HEK293 (cell line): ENCODE data around the gene TLCD3A.

Experiments used
- CTCF ChIA-PET: fragments of 350-600 bp; formaldehyde crosslinking; extraction: SDS; loops from one replicate; lab custom pipeline; 2021; ENCODE audit warnings: antibody characterized with exemption; lab: Yijun Ruan, JAX
- POLR2A ChIA-PET: fragments of 300-600 bp; formaldehyde crosslinking; extraction: SDS; loops from one replicate; lab custom pipeline; 2020; ENCODE audit warnings: antibody characterized with exemption, inconsistent platforms; lab: Yijun Ruan, JAX
- H3K27ac ChIP-seq: fragments of 200-500 bp; sonication (Bioruptor generic); 2 replicates; pipeline ENCODE4 v1.5.1; 2014; ENCODE audit warnings: low read depth, low read length, control low read depth, inconsistent platforms; ENCODE audit errors: extremely low read depth
- H3K36me3 ChIP-seq, 2 experiments: fragments of 200-500 bp in 1 of 2; sonication (Bioruptor generic) in 1 of 2; 1 replicate in 1 of 2; 2 replicates in 1 of 2; pipeline ENCODE4 v1.5.1; 2014 to 2017; ENCODE audit warnings: inconsistent platforms in 2 of 2, low read length in 2 of 2; ENCODE audit not compliant: control insufficient read depth in 2 of 2, insufficient read depth in 1 of 2
- H3K4me1 ChIP-seq: fragments of 200-500 bp; sonication (Bioruptor generic); 2 replicates; pipeline ENCODE4 v1.5.1; 2014; ENCODE audit warnings: mild to moderate bottlenecking, low read length, inconsistent platforms; ENCODE audit not compliant: control insufficient read depth, insufficient read depth
- H3K4me3 ChIP-seq: 2 replicates; pipeline ENCODE4 v1.5.1; 2011; ENCODE audit warnings: low read depth, mild to moderate bottlenecking, control low read depth, low read length, moderate library complexity
- H3K9me3 ChIP-seq: fragments of 200-500 bp; sonication (Bioruptor generic); 2 replicates; pipeline ENCODE4 v1.5.1; 2014; ENCODE audit warnings: low read depth, low read length, inconsistent platforms; ENCODE audit not compliant: control insufficient read depth, insufficient read depth
- GLIS2 ChIP-seq: fragments of 450-650 bp; formaldehyde crosslinking; IDR thresholded peaks from 2 replicates; pipeline ENCODE4 v1.5.1; 2016; ENCODE audit warnings: missing biosample characterization, missing genetic modification characterization
- KLF1 ChIP-seq: fragments of 450-650 bp; formaldehyde crosslinking; IDR thresholded peaks from 2 replicates; pipeline ENCODE4 v1.5.1; 2016; ENCODE audit warnings: missing biosample characterization, missing genetic modification characterization
- KLF7 ChIP-seq: fragments of 450-650 bp; formaldehyde crosslinking; IDR thresholded peaks from 2 replicates; pipeline ENCODE4 v1.5.1; 2016; ENCODE audit warnings: missing biosample characterization, missing genetic modification characterization, borderline replicate concordance
- MEIS1 ChIP-seq: sonication (generic); formaldehyde crosslinking; IDR thresholded peaks from 2 replicates; pipeline ENCODE4 v1.8.1; 2022; ENCODE audit warnings: missing genetic modification reagents, mild to moderate bottlenecking, borderline replicate concordance
- PATZ1 ChIP-seq: fragments of 450-650 bp; formaldehyde crosslinking; IDR thresholded peaks from 2 replicates; pipeline ENCODE4 v1.5.1; 2016; ENCODE audit warnings: missing biosample characterization, missing genetic modification characterization
- REST ChIP-seq: fragments of 450-650 bp; formaldehyde crosslinking; IDR thresholded peaks from 2 replicates; pipeline ENCODE4 v1.5.1; 2016; ENCODE audit warnings: missing biosample characterization, missing genetic modification characterization
- SCRT2 ChIP-seq: fragments of 450-650 bp; formaldehyde crosslinking; IDR thresholded peaks from 2 replicates; pipeline ENCODE4 v1.5.1; 2016; ENCODE audit warnings: missing biosample characterization, missing genetic modification characterization
- TRIM28 ChIP-seq: IDR thresholded peaks from 2 replicates; pipeline ENCODE4 v1.6.1; 2011; ENCODE audit warnings: low read length, control low read depth, borderline replicate concordance
- ZBTB44 ChIP-seq: fragments of 450-650 bp; IDR thresholded peaks from 2 replicates; pipeline ENCODE4 v1.5.1; 2018; ENCODE audit warnings: missing biosample characterization, mild to moderate bottlenecking, missing genetic modification characterization
- ZFP69B ChIP-seq: fragments of 450-650 bp; formaldehyde crosslinking; IDR thresholded peaks from 2 replicates; pipeline ENCODE4 v1.5.1; 2016; ENCODE audit warnings: missing biosample characterization, missing genetic modification characterization
- ZIC2 ChIP-seq: fragments of 450-650 bp; formaldehyde crosslinking; IDR thresholded peaks from 2 replicates; pipeline ENCODE4 v1.5.1; 2016; ENCODE audit warnings: missing biosample characterization, missing genetic modification characterization
- ZNF112 ChIP-seq: fragments of 450-650 bp; formaldehyde crosslinking; IDR thresholded peaks from 2 replicates; pipeline ENCODE4 v1.5.0; 2017; ENCODE audit warnings: missing biosample characterization, missing genetic modification characterization
- ZNF133 ChIP-seq: fragments of 450-650 bp; formaldehyde crosslinking; IDR thresholded peaks from 2 replicates; pipeline ENCODE4 v1.5.1; 2016; ENCODE audit warnings: missing biosample characterization, missing genetic modification characterization
- ZNF202 ChIP-seq: fragments of 450-650 bp; formaldehyde crosslinking; IDR thresholded peaks from 2 replicates; pipeline ENCODE4 v1.5.1; 2016; ENCODE audit warnings: missing biosample characterization, missing genetic modification characterization, borderline replicate concordance
- ZNF211 ChIP-seq: fragments of 450-650 bp; formaldehyde crosslinking; IDR thresholded peaks from 2 replicates; pipeline ENCODE4 v1.5.1; 2016; ENCODE audit warnings: low read depth, missing biosample characterization, missing genetic modification characterization
- ZNF239 ChIP-seq: fragments of 450-650 bp; formaldehyde crosslinking; IDR thresholded peaks from 2 replicates; pipeline ENCODE4 v1.5.1; 2016; ENCODE audit warnings: missing biosample characterization, missing genetic modification characterization
- ZNF248 ChIP-seq: fragments of 450-650 bp; formaldehyde crosslinking; IDR thresholded peaks from 2 replicates; pipeline ENCODE4 v1.5.1; 2017; ENCODE audit warnings: missing biosample characterization, missing genetic modification characterization
- ZNF335 ChIP-seq: fragments of 450-650 bp; formaldehyde crosslinking; conservative IDR thresholded peaks from 2 replicates; pipeline ENCODE4 v1.5.1; 2016; ENCODE audit warnings: missing biosample characterization, missing genetic modification characterization
- ZNF350 ChIP-seq: fragments of 450-650 bp; formaldehyde crosslinking; IDR thresholded peaks from 2 replicates; pipeline ENCODE4 v1.5.0; 2017; ENCODE audit warnings: missing biosample characterization, mild to moderate bottlenecking, missing genetic modification characterization
- ZNF366 ChIP-seq: fragments of 450-650 bp; formaldehyde crosslinking; conservative IDR thresholded peaks from 2 replicates; pipeline ENCODE4 v1.5.1; 2016; ENCODE audit warnings: missing biosample characterization, missing genetic modification characterization
- ZNF391 ChIP-seq: fragments of 450-650 bp; formaldehyde crosslinking; IDR thresholded peaks from 2 replicates; pipeline ENCODE4 v1.5.1; 2016; ENCODE audit warnings: low read depth, missing biosample characterization, missing genetic modification characterization, borderline replicate concordance
- ZNF544 ChIP-seq: fragments of 450-650 bp; formaldehyde crosslinking; IDR thresholded peaks from 2 replicates; pipeline ENCODE4 v1.5.0; 2017; ENCODE audit warnings: missing biosample characterization, missing genetic modification characterization
- ZNF558 ChIP-seq: fragments of 450-650 bp; formaldehyde crosslinking; IDR thresholded peaks from 2 replicates; pipeline ENCODE4 v1.5.1; 2016; ENCODE audit warnings: missing biosample characterization, missing genetic modification characterization
- ZNF629 ChIP-seq: fragments of 450-650 bp; formaldehyde crosslinking; IDR thresholded peaks from 2 replicates; pipeline ENCODE4 v1.5.1; 2017; ENCODE audit warnings: missing biosample characterization, missing genetic modification characterization
- ZNF639 ChIP-seq: fragments of 450-650 bp; formaldehyde crosslinking; IDR thresholded peaks from 2 replicates; pipeline ENCODE4 v1.5.1; 2016; ENCODE audit warnings: missing biosample characterization, missing genetic modification characterization
- ZNF76 ChIP-seq: fragments of 450-650 bp; formaldehyde crosslinking; IDR thresholded peaks from 2 replicates; pipeline ENCODE4; 2016; ENCODE audit warnings: low read depth, missing biosample characterization, missing genetic modification characterization, borderline replicate concordance
- ZNF768 ChIP-seq: fragments of 450-650 bp; formaldehyde crosslinking; IDR thresholded peaks from 2 replicates; pipeline ENCODE4 v1.5.1; 2018; ENCODE audit warnings: missing biosample characterization, mild to moderate bottlenecking, missing genetic modification characterization
- TF ChIP-seq, protein P1 (sequence below): fragments of 450-650 bp; formaldehyde crosslinking; IDR thresholded peaks from 2 replicates; pipeline ENCODE4 v1.5.1; 2016; ENCODE audit warnings: missing biosample characterization, missing genetic modification characterization

TLCD3A gene

GRCh38 chr17:691423-691822 is 41.0 kb upstream of the TLCD3A start:
- peaks cover 46 to 69% of the 10 kb centered on the region in 2 experiments for H3K36me3 ChIP-seq

DNA sequence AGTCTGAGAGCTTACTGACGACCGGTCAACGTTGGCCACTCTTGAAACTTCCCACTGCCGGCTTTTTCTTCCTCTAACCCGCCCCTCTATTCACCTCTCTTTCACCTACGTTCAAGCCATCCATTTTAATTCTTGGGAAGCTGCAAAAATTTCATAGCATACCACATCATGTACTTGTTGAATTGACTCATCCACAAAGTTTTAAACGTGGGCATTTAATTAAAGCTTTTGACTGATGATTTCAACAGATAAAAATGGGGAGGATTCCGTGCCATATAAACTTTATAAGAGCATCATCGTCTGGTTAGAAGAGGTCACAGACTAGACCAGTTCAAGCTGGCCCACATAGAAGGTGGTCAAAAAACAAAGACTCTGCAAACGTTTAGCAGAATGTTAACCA is 40.3 kb upstream of the TLCD3A start:
- POLR2A ChIA-PET, result no interaction called here
- Histone ChIP-seq H3K4me1 (no peaks in the 10 kb centered on the region), H3K4me3 (no peak overlapping the region), H3K36me3 (peaks cover 48 to 72% of the 10 kb centered on the region in 2 experiments), H3K27ac (no peak overlapping the region), H3K9me3 (no peaks in the 10 kb centered on the region)
- CTCF ChIA-PET, result interaction anchor here (0.6 to 3.6 kb wide), 7 partner anchors 8 to 280 kb away, joined by 3 to 35 read pairs (median 3); no protein-coding TSS in a partner anchor
- TF ChIP-seq ZNF239 (tag by site-specific recombination), result no peak
- TF ChIP-seq ZNF629 (tag by site-specific recombination), result no peak
- no peak for TF ChIP-seq TRIM28
- no peak for TF ChIP-seq ZFP69B (tag by site-specific recombination)
- no peak for TF ChIP-seq ZNF544 (tag by site-specific recombination)
- TF ChIP-seq KLF7, result no peak
- no peak for TF ChIP-seq ZNF558 (tag by site-specific recombination)
- TF ChIP-seq REST, result no peak
- no peak for TF ChIP-seq ZNF112 (tag by site-specific recombination)
- TF ChIP-seq GLIS2 (tag by site-specific recombination), result no peak
- no peak for TF ChIP-seq ZNF768 (tag by site-specific recombination)
- TF ChIP-seq ZNF391 (tag by site-specific recombination), result no peak
- TF ChIP-seq PATZ1 (tag by site-specific recombination), result no peak

More at GRCh38 chr17:691423-691822, 41.0 kb upstream of the TLCD3A start:
- POLR2A ChIA-PET, result no interaction called here
- Histone ChIP-seq H3K4me3 (no peak overlapping the region), H3K27ac (no peak overlapping the region), H3K9me3 (no peaks in the 10 kb centered on the region), H3K4me1 (no peaks in the 10 kb centered on the region)
- CTCF ChIA-PET, result interaction anchor here (0.8 to 3.6 kb wide), 3 partner anchors 9 to 279 kb away, joined by 3 to 35 read pairs (median 16); no protein-coding TSS in a partner anchor
- TF ChIP-seq ZNF133, result no peak
- no peak for TF ChIP-seq ZNF202 (tag by site-specific recombination)
- TF ChIP-seq ZNF629 (tag by site-specific recombination), result no peak
- TF ChIP-seq ZNF248 (tag by site-specific recombination), result no peak
- TF ChIP-seq ZNF639 (tag by site-specific recombination), result no peak
- TF ChIP-seq, protein P1, sequence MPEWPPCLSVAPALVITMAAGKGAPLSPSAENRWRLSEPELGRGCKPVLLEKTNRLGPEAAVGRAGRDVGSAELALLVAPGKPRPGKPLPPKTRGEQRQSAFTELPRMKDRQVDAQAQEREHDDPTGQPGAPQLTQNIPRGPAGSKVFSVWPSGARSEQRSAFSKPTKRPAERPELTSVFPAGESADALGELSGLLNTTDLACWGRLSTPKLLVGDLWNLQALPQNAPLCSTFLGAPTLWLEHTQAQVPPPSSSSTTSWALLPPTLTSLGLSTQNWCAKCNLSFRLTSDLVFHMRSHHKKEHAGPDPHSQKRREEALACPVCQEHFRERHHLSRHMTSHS (tag by site-specific recombination), result no peak
- TF ChIP-seq ZNF366 (tag by site-specific recombination), result no peak
- TF ChIP-seq ZNF76 (tag by site-specific recombination), result no peak
- TF ChIP-seq KLF1 (tag by site-specific recombination), result no peak
- no peak for TF ChIP-seq ZBTB44
- no peak for TF ChIP-seq ZNF391 (tag by site-specific recombination)
- no peak for TF ChIP-seq ZNF350 (tag by site-specific recombination)
- TF ChIP-seq ZIC2 (tag by site-specific recombination), result no peak
- no peak for TF ChIP-seq MEIS1 (CRISPR knock-in tag)
- TF ChIP-seq SCRT2 (tag by site-specific recombination), result no peak
- TF ChIP-seq ZNF335 (tag by site-specific recombination), result no peak
- no peak for TF ChIP-seq ZNF211
